GM21447 (cell line): Measurements from ENCODE around the gene EVI2B.
"Not testable (repeated sequence)": the region's sequence is repeated elsewhere in the genome, so short reads cannot be mapped to it uniquely, and the experiment has no call there.

Experiments
- ATAC-seq: cut with Tn5 transposase; IDR thresholded peaks from one replicate; pipeline ENCODE4 v1.9.1; 2021; ENCODE audit not compliant: unreplicated experiment

Gene EVI2B

GRCh38 chr17:31272803-31273202 lies 41.1 kb downstream of the EVI2B start:
- ATAC-seq = no peak

- ATAC-seq = no peak
These were observed 41.6 kb downstream of the EVI2B start for GRCh38 chr17:31272236-31272635.

- no peak for ATAC-seq
These were observed 44.3 kb downstream of the EVI2B start for GRCh38 chr17:31269578-31269983.

GRCh38 chr17:31269036-31269577 lies 44.7 kb downstream of the EVI2B start:
- no peak for ATAC-seq

DNA sequence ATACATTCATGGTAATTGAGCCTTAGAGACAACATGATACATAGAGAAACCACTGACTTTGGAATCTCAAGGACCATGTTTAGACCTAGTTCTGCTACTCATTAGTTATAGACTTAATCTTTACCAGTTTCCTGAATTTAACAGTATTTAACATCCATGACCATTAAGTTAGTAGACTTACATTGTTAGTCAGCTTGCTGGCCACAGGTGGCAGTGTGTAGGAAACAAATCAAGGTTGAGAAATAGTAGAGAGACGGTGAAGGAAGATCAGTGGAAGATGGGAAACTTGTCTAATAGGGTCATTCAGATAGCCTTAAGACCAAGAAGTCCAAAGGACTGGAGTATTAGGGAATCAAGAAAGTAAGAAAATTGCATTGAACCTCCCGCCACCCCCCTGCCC lies 47.8 kb downstream of the EVI2B start:
- no peak for ATAC-seq

- ATAC-seq = not testable (repeated sequence)
These were observed 50.9 kb downstream of the EVI2B start for GRCh38 chr17:31262923-31263322.

DNA sequence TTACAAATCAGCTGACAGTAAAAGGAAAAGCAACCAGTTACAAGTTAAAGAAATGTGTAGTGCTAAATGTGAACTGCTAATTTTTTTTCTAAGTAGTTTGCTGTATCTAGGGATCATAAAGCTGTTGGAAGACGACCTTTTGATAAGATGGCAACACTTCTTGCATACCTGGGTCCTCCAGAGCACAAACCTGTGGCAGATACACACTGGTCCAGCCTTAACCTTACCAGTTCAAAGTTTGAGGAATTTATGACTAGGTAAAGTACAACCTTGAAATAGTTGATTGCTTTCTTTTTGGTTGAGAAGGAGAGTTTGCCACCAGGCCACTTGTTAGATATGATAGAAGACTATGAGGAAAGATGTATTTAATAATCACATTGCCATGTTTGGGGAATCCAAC lies 52.3 kb downstream of the EVI2B start:
- no peak for ATAC-seq

GRCh38 chr17:31260151-31260550 lies 53.7 kb downstream of the EVI2B start:
- ATAC-seq = no peak

DNA sequence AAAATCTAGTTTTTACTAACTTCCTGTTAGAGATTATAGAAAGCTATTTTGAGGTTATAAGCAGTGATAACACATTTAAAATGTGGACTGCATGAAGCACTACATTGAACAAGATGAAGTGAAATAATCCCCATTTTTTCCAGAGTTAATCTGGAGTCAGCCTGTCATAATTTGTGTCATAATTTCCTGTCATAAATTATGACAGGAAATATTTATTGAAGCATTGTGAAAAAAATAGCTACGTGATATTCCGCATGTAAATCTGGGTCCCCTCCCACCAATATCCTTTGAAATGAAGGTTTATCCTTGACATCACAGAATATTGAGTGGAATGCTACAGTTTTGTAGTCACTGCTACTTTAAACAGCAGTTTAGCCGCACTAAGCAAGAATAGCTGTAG lies 56.9 kb downstream of the EVI2B start:
- ATAC-seq = no peak

DNA sequence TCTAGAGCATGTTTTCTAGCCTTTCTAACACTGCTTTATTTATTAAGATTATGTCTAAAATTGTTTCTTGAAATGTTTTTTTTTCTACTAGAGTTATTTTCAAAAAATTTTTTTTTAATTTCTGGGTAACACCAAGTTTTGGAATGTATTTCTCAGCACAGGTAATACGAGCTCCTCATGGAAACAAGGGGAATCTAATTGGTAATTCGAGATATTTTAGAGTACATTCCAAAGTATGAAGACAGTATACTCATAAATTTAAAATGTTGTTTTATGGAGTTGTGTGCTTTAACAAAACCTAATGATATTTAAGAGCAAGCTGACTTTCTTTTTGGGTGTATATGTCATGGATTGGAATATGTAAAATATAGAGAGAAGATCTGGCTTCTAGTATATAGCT lies 59.2 kb downstream of the EVI2B start:
- no peak for ATAC-seq
